HG02588 (cell line): ENCODE measurements around the gene EYA4.

Experiments used
- ATAC-seq: cut with Tn5 transposase; IDR thresholded peaks from one replicate; pipeline ENCODE4 v1.9.1; 2021; ENCODE audit warnings: mild to moderate bottlenecking, moderate library complexity; ENCODE audit not compliant: unreplicated experiment

The EYA4 gene

GRCh38 chr6:133435065-133435728 is 194.0 kb downstream of the EYA4 start:
- ATAC-seq, result no peak

GRCh38 chr6:133436652-133437051 is 195.5 kb downstream of the EYA4 start:
- ATAC-seq, result no peak

GRCh38 chr6:133441491-133441890 is 200.3 kb downstream of the EYA4 start:
- no peak for ATAC-seq

- ATAC-seq, result no peak
Observed at GRCh38 chr6:133446789-133447188, 205.6 kb downstream of the EYA4 start.

GRCh38 chr6:133447924-133448323 is 206.8 kb downstream of the EYA4 start:
- no peak for ATAC-seq

GRCh38 chr6:133456439-133456838 is 215.3 kb downstream of the EYA4 start:
- ATAC-seq, result no peak

- ATAC-seq, result no peak
Observed at GRCh38 chr6:133456944-133457343, 215.8 kb downstream of the EYA4 start.

GRCh38 chr6:133460101-133460500 is 218.9 kb downstream of the EYA4 start:
- no peak for ATAC-seq

- no peak for ATAC-seq
Observed at GRCh38 chr6:133463790-133464189, 222.6 kb downstream of the EYA4 start.

- no peak for ATAC-seq
Observed at GRCh38 chr6:133466680-133467079, 225.5 kb downstream of the EYA4 start.

GRCh38 chr6:133467231-133467981 is 226.2 kb downstream of the EYA4 start:
- ATAC-seq, result no peak

- ATAC-seq, result no peak
Observed at GRCh38 chr6:133467982-133468380, 226.8 kb downstream of the EYA4 start.

- no peak for ATAC-seq
Observed at GRCh38 chr6:133468591-133468990, 227.4 kb downstream of the EYA4 start.

- ATAC-seq, result no peak
Observed at GRCh38 chr6:133474516-133474915, 233.4 kb downstream of the EYA4 start.

GRCh38 chr6:133478673-133479072 is 237.5 kb downstream of the EYA4 start:
- ATAC-seq, result no peak

- ATAC-seq, result no peak
Observed at GRCh38 chr6:133487174-133487573, 246.0 kb downstream of the EYA4 start.

- no peak for ATAC-seq
Observed at GRCh38 chr6:133495205-133495903, 254.2 kb downstream of the EYA4 start.

GRCh38 chr6:133499662-133500061 is 258.5 kb downstream of the EYA4 start:
- ATAC-seq, result no peak

GRCh38 chr6:133501675-133502270 is 260.6 kb downstream of the EYA4 start:
- no peak for ATAC-seq

- ATAC-seq, result no peak
Observed at GRCh38 chr6:133502441-133503335, 261.5 kb downstream of the EYA4 start.

- no peak for ATAC-seq
Observed at GRCh38 chr6:133503336-133503729, 262.2 kb downstream of the EYA4 start.
